Measurements from ENCODE around the gene FAM124B. TPM values are rescaled to one million over a fixed set of nuclear protein-coding genes. Genes with fewer than 3 reads are reported as not detected.

The FAM124B gene
- total RNA-seq, 4 donors from 2014 or later: 1.4 to 17.0 (median 3.5) TPM

GRCh38 chr2:224381521-224382279 lies 20.2 kb downstream of the FAM124B start:
- ATAC-seq (ENCODE audit: low FRiP score) (no peak), DNase-seq (ENCODE audit: low spot score) (no peak)
- TF ChIP-seq, protein P1, sequence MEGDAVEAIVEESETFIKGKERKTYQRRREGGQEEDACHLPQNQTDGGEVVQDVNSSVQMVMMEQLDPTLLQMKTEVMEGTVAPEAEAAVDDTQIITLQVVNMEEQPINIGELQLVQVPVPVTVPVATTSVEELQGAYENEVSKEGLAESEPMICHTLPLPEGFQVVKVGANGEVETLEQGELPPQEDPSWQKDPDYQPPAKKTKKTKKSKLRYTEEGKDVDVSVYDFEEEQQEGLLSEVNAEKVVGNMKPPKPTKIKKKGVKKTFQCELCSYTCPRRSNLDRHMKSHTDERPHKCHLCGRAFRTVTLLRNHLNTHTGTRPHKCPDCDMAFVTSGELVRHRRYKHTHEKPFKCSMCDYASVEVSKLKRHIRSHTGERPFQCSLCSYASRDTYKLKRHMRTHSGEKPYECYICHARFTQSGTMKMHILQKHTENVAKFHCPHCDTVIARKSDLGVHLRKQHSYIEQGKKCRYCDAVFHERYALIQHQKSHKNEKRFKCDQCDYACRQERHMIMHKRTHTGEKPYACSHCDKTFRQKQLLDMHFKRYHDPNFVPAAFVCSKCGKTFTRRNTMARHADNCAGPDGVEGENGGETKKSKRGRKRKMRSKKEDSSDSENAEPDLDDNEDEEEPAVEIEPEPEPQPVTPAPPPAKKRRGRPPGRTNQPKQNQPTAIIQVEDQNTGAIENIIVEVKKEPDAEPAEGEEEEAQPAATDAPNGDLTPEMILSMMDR (IDR thresholded peaks at IDR 0.05): no peak

GRCh38 chr2:224379986-224380385 lies 21.9 kb downstream of the FAM124B start:
- no peak for ATAC-seq (ENCODE audit: low FRiP score)
- TF ChIP-seq, protein P1 (IDR thresholded peaks at IDR 0.05): no peak
- DNase-seq (ENCODE audit: low spot score): no peak

DNA sequence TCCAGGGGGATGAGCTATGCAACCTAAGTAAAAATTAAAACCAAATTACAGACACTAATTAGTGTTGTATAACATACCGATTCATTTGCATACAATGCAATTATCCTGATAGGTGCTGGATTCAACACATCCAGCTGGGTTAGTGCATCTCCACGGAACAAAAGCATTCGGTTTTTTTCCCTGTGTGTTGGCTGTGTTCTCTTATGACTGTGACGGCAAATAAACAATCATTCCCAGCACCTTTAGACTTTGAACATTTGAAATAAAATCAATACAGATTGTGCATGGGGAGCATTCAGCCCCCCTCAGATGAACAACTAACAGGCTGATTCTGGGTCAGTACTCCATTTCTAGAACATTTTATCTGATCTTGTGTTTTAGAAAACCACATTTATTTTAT lies 22.7 kb downstream of the FAM124B start:
- DNase-seq (ENCODE audit: low spot score) (no peak), ATAC-seq (ENCODE audit: low FRiP score) (no peak)
- TF ChIP-seq, protein P1 (IDR thresholded peaks at IDR 0.05): no peak

GRCh38 chr2:224378701-224379097 lies 23.2 kb downstream of the FAM124B start:
- no peak for ATAC-seq (ENCODE audit: low FRiP score)

DNA sequence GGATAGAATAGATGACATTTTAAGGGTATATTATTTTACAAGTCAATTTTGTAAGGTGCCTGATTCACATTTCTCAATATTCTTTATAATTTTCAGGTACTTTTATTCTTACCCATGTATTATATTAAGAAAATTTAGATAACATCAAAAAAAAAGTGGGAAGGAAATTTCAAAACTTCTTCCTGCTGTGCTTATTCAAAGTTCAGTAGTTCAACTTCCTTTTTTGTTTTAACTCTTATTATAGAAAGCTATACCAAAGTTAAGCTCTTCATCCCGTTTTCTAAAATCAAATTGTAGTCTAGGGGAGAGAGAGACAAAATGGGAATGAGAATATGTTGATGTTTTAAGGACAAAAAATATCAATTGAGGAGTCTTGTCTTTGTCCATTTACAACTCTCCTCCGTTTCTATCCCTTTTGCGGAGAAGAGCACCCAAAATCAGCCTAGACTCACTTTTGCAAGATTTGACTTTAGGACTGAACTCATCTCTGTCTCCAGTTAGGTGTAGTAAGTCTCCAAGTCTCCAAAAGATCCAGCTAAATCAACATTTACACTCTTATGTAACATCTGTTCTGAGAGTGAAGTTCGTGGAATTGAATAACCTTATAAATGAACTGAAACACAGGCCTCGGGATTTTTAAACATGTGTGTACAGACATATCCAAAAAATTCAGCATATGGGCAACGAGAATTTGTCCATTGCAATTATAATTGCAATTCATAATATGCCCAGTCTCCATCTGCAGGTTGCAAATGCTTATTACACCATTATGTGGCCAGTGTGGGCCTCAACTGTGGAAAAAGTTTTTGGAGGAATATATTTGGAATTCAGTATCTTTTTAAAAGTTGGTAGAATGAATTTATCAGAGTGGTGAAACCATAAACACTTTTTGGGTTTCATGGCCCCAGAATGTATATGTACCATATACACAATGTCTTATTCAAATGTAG lies 23.9 kb downstream of the FAM124B start:
- TF ChIP-seq, protein P1 (IDR thresholded peaks at IDR 0.05): no peak
- DNase-seq (ENCODE audit: low spot score): no peak
- ATAC-seq (ENCODE audit: low FRiP score): no peak

More at GRCh38 chr2:224378701-224379097, 23.2 kb downstream of the FAM124B start:
- TF ChIP-seq, protein P1 (IDR thresholded peaks at IDR 0.05): no peak
- no peak for DNase-seq (ENCODE audit: low spot score)

DNA sequence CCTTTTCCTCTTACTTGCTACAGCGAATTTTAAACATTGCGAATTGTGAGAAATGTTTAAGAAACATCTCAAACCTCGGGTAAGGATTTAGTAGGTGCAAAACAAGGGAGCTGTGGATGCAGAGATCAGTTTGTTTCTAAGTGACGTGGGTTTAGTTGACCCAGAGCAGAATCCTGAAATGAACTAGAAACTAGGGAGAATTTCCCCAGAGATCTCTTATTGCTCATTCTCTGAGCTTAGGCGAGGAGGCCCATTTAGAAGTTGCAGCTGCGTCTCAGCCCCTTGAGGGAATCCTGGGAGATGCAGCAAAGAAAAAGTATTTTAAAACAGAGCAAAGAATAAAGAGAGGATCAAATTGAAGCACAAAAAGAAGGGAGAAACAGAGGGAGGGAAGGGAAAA lies 29.3 kb downstream of the FAM124B start:
- ATAC-seq (ENCODE audit: low FRiP score): no peak
- no peak for DNase-seq (ENCODE audit: low spot score)

More for the DNA sequence above, 29.3 kb downstream of the FAM124B start:
- TF ChIP-seq, protein P1 (IDR thresholded peaks at IDR 0.05): no peak
